GM21367 (cell line): ENCODE results near the gene RGS3.

Experiments
- ATAC-seq: cut with Tn5 transposase; IDR thresholded peaks from one replicate; pipeline ENCODE4 v1.9.1; 2021; ENCODE audit not compliant: unreplicated experiment

RGS3 gene

DNA sequence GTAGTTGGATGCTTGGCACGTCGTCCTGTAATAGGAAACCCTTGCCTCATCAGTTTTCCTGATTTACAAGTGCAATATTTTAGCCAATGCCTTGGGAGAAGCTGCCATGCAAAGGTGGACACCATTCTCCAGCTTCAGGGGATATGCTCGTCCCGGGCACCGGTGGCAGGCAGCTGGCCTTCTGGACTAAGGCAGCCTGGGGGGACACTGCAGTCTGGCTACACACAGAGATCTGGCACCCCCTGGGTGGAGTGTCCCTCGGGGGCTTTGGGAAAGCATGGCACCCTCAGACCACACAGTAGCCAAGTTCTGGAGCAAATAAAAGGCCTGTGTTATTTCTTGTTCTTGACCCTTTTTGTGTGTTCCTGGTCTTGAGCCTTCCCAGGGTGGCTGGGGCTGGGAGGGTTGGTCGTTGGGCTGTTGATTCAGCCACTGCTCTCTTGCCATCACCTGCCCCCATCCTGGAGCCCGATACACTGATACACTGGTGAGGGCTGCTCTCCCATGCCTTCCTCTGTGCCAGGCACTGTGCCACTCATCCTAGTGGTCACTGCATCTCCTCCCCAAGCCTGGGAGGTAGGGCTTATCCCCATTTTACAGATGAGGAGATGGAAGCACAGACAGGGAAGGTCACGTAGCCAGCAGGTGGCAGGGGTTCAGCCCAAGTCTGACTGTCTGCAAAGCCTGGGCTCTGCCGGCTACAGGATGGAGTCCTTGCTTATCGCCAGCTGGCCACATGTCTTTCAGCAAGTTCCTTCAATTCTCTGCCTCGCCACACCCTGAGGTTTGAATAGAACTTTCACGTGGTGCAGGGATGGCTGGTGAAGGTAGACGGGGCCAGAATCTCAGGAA is 134.1 kb downstream of the RGS3 start:
- no peak for ATAC-seq

DNA sequence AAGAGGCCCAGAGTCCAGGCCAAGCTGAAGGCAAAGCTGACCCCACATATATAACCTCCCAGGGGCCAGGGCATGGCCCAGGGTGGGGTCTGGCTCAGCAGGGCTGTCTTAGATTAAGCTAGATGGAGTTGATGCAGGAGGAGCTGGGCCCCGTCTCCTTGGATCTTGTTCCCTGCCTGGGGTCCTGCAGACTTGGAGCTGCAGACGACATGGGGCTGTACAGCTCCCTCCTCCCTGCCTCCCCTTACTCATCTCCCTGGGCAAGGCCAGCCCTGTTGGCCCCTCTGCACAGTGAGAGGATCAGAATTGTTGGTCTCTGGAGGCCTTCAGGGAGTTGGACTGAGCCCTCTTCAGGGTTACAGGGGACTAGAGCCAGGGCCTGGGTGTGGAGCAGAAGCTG is 134.9 kb downstream of the RGS3 start:
- ATAC-seq, result no peak

DNA sequence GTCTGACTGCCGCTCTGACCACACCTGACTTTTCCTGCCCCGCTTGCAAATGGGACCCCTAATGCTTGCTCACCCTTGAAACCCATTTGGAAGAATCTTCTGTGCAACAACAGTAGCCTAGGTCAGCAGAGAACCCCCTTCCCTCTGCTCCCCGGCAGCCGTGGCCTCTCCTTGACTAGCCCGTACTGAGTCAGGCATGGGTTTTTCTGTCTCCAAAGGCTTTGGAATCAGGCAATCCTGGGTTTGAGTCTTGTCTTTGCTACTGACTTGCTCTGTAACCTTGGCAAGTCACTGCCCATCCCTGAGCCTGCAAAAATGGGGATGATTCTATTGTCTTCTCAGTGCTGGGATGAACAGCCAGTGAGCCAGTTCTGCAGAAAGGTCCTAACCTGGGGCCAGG is 135.4 kb downstream of the RGS3 start:
- ATAC-seq, result no peak

DNA sequence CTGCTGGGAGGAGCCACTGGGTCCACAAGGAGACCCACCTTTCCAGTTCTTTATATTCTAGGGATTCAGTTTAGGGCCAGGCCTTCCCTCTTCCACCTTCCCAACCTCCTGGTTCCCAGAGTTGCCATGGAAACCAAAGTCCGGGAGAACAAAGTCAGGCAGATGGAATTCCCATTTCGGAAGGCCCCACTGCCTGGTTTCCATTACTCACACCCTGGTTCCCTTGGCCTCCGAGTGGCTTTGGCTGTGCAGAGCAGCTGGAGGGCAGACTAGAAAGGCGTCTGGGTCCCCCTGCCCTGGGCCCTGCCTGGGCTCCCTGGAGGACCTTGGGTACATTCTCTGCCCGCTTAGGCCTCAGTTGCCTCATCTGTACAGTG is 136.1 kb downstream of the RGS3 start:
- no peak for ATAC-seq

DNA sequence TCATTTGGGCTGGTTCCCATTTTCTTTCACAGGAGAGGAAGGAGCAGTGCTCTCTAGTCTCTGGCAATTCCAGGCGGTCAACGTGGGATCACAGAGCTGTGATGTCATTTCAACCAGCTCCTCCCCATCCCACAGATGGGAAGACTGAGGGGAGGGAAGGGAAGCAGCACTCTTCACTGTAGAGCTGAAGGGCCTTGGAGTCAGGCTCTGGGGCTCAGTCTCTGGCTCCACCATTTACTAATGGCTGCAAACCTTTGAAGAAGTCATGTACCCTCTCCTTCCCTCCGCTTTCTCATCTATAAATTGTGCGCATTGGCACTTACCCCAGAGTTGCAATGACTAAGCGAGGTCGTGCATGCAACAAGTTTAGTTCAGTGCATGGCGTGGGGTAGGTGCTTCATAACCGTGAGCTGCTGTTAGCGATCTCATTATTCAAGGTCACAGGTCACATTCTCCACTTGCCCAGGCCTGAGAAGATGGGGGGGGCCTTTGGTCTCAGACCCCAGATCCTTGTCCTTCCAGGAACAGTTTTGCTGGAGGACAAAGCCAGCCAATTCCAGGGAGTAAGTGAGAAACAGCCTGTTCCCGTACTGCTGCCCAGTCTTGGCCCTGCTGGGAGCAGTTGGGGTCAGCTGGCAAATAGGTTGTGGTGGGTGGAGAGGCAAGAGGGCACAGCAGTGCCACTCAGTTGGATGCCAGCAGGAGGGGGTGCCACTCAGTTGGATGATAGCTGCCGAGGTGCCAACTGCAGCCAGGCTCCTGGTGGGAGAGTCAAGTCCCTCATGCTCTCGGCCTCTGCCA is 136.7 kb downstream of the RGS3 start:
- no peak for ATAC-seq

DNA sequence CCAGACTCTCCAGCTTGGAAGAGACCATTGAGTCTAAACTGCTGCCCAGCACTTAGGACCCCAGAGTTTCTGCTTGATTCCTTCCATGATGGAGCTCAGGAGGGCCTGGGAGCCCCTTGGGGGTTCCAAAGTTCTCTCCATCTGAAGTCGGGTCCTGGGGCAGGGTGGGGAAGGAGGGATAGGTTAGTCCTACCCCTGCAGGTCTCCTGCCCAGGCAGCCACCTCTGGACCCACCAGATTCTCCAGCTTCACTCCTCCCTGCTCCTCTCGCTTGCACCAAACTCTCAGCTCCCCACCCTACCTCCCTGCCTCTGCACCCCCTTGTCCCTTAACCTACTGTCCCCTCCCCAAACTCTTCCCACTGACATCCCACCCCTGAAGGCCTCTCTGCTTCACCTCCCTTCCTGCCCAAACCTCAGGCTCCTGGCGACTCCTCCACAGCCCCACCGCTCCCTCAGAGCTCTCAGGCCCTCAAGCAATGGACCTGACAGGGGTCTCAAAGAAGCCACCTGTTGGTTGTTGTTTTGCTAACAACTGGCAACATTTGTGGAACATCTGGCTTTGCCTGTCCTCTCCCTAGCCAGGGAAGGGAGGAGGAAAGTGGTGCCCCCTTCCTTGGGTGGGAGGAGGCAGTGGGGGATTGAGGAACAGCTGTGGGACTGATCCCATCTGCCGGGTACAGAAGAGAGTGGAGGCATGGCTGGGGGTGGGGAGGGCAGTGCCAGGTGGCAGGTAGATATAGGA is 137.5 kb downstream of the RGS3 start:
- no peak for ATAC-seq

DNA sequence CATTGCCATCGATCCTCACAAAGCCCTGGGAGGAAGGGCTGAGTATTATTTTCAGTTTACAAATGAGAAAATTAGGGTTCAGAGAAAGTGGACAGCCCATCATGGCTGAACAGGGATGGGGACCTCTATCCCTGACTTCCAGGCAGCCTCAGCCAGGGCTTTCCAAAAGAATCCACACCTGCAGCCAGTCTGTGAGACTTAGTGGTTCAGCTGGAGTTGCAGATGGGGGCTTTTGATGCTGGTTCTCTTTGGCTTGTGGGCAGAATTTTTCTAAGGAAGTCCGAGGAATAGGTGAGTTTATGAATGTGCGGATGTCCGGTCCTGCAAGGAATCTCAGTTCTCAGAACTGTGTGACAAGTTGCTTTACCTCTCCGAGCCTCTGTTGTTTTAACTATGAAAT is 138.1 kb downstream of the RGS3 start:
- ATAC-seq, result no peak

DNA sequence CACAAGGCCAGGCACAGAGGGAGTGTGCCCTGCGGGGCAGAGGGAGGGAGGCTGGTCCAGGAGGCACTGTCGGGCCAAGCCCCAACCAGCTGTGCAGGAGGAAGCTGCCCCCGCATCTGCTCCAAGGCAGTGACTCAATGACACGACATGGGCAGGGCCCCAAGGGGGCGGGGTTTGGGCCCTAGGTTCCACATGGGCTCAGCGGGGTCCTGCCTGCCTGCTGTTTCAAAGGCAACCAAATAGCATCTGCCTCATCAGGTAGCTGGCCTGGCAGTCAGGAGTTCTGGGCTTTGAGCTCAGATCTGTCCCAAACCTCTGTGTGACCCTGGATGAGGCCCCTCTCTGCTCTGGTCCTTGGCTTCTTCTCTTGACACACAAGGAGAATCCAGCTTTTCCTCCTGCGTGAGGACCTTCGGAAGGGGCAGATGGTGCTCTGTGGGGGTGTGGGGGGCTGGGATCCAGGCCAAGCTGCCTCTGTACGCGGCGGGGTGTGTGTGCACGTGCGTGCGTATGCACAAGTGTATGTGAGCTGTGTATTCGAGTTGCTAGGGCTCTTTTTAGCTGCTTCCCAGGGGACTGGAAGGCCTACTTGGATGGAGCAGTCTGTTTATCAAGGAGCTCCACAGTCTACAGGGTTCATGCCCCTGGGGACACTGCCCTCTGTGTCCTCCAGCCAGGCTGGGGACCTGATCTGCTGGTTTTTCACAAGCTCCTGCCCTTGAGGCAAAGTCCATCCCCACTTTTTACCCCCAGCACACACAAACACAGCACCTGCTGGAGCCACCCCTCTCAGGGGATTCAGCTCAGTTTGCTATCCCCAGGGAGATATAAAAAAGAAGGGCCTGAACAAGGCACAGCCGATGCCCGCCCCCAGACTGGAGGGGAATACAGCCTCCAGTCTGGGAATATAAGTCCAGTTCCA is 138.9 kb downstream of the RGS3 start:
- peak; percentile 69 for ATAC-seq

DNA sequence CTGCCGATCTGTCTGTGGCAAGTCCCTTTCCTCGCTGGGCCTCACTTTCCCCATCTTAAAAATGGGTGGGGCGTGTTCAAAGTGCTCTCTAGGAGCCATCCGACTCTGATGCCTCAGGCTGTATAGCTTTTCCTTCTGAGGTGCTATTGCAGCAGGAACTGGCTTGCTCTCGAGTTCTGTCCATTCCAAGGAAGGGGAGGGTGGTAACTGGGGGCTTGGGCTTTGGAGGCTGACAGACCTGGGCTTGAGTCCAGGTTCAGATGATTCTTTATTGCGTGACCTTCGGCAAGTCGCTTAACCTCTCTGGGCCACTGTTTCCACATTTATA is 139.5 kb downstream of the RGS3 start:
- no peak for ATAC-seq

DNA sequence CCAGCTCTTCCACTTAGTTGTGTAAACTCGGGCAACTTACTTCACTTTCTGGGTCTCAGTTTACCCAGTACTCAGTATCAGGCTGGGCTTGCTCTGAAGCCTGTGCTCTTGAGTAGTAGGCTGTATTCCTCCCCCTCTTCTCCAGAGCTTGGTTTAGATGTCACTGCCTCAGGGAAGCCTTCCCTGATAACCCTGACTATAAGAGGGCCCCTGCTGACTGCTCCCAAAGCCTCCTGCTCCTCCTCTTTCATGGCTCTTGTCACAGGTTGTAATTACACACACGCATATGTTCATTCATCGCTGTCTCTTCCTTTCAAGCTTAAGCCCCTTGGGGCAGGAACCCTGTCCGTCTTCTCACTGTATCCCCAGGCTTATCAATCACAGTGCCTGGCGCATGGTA is 140.2 kb downstream of the RGS3 start:
- ATAC-seq, result no peak

DNA sequence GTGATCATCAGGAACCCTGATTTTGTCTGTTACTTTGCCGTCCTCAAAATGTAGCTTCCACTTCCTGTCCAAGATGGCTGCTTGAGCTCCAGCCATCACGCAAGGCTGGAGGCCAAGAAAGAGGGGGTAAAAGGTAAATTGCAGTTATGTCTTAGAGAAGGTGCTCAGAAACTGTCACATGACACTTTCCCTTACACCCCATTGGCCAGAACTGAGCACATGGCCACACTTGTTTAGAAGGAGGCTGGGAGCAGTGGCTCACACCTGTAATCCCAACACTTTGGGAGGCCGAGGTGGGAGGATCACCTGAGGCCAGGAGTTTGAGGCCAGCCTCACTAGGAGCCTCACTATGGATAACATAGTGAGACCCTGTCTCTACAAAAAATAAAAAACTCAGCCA is 140.9 kb downstream of the RGS3 start:
- ATAC-seq, result no peak

DNA sequence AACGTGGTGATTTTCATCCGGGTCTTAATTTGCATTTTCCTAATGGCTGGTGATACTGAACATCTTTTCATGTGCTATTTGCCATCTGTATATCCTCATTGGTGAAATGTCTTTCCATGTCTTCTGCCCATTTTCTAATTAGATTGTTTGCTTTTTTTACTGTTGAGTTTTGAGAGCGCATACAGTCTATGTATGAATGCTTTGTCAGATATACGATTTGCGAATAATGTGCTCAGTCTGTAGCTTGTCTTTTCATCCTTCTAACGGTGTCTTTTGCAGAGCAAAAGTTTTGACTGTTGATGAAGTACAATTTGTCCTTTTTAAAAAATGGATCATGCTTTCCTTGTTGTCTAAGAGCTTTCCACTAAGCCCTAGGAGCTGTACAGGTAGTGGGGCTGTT is 143.0 kb downstream of the RGS3 start:
- no peak for ATAC-seq

DNA sequence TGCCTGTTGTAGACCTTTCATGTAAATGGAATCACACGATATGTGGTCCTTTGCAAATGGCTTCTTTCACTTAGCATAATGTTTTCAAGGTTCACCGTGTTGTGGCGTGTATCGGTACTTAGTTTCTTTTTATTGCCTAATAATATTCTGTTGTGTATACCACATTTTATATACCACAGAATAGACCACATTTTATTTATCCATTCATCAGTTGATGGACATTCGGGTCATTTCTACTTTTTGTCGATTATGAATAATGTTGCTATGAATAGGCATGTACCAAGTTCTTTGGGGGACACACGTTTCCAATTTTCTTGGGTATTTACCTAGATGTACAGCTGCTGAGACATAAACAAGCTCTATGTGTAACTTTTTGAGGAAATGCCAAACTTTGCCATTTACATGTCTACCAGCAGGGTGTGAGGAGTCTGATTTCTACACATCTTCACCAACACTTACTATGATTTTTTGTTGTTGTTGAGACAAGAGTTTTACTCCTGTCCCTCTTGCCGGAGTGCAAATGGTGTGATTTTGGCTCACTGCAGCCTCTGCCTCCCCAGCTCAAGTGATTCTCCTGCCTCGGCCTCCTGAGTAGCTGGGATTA is 144.7 kb downstream of the RGS3 start:
- ATAC-seq, result no peak

DNA sequence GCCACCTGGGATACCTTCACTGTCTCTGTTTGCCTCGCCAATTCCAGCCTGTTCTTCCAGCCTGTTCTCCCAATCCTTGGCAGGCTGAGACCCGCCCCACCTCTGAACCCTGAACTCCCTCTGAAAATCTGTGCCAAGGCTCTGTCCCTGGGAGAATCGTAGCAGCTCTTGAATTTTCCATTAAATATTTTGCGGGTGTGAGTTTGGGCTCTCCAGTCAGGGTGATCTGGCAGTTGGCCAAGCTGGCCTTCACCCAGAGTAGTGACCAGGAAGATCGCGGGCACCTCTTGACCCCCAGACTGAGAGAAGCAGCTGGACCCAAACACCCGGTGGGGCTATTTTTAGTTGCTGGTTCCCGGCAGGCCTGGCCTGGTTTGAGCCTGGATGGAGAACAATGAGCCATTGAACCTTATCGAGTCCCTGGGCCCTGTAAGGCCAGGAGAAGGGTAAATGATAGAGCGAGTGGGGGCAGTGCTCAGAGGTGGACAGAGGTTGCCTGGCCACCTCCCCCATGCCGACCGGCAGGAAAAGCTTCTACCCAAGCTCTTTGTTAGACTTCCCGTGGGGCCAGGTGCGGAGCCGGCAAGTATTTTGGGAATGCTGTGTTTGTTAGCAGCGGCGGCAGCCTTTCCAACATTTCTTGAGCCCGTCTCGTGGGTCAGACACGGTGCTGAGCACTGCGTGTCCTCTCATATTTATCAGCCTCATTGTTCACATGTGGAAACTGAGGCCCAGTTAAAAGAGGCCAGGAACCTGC is 146.2 kb downstream of the RGS3 start:
- ATAC-seq, result no peak

DNA sequence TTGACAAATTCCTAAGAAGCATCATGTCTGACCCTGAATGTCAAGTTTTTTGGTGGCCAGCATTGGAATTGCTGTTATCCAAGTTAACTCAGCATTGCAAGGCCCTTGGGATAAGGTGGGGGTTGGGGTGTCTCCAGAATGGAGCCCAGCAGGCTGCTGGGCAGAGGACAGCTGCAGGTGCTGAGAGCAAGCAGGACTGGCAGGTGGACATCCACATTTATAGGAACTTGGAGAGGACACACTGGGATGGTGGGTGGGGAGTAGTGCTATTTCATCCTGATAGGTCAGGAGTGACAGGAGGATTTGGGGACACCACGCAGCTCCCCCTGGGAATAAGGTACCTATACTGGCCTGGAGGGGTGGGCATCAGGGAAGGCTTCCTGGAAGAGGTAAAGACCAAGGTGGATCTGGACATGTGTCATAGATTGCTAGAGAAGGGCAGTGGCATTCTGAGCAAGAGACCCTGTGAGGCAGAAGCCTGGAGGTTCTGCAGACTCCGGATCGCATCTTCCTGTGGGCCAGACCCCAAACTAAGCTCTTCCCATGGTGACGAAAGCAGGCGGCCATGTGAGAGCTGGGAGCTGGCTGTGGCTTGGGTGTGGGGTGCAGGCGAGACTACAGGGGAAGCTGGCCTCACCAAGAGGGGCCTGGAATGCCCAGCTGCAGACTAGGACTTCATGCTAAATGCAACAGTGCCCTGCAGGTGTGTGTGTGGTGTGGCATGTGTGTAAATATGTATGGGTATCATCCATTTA is 148.1 kb downstream of the RGS3 start:
- no peak for ATAC-seq

DNA sequence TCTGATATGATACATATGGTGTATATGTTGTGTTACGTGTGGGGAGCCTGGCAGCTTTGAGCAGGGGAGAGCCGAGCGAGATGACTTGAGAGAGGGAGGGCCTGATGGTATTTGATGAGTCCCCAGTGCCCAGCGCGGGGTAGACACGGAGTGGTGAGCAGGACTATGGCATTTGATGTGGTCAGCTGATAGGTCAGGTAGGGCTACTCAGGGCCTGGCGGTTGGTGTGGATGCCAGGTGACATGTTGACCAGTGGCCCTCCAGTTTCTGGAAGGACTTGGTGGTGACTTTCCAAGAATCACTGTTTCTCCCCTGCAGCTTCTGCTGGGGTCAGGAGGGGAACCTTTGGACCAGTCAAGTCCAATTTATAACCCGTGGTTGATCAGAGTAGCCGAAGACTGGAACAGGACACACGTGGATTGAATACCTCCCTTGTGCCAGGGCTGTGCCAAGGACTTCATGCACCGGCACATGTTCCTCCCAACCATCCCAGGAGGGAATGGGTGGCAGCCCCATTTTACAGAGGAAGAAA is 148.8 kb downstream of the RGS3 start:
- ATAC-seq, result no peak

DNA sequence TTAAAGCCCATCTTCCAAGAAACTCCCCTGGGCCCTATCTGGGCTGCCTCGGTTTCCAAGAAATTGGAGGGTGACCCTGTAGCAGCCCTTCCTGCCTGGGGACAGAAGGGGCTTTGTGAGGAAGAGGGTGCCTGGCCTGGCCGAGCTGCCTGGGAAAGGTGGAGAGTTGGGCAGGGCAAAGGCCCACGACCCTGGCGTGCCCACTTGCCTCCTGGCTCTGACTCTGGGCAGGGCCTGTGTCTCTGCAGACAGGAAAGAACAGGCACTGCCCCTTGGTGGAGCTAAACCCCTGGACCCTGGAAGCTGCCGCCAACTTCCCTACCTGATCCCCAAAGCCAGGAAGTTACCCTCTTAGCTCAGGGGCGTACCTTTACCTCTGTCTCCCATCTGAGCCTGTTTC is 149.3 kb downstream of the RGS3 start:
- no peak for ATAC-seq

DNA sequence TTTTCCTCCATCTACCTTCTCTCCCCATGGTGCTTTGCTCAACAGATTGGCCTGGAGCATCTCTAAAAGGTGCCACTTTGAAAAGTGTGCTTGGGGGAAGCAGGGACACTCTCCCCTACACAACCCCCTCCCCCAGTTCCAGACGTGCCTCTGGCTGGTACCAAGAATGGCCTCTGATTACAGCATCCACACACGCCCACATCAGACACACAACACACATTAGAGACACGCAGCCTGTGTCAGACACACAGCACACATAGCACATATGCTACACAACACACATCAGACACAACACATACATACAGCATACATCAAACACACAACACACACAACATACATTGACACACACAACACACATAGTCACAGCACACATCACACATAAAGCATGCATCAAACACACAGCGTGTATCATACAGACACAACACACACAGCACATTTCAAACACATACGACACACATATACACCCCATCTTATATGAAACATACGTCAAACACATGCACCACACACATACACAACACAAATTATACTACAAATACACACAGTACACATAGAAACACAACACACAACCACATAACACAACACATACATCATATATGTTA is 150.4 kb downstream of the RGS3 start:
- no peak for ATAC-seq
